Stimulated activated CD4-positive, alpha-beta T cell treated with anti-CD3 and anti-CD28 coated beads, Interleukin-4, amount 100 ng/mL, for 48 hours (primary cell): ENCODE measurements around the gene KCNS1.
"Not testable (repeated sequence)": the region's sequence is repeated elsewhere in the genome, so short reads cannot be mapped to it uniquely, and the experiment has no call there.

Source experiments
- DNase-seq, 2 donors: peaks; one replicate each; pipeline ENCODE4 v3.0.0-alpha.2; 2020; ENCODE audit warnings: low read depth in 2 of 2

KCNS1 gene

DNA sequence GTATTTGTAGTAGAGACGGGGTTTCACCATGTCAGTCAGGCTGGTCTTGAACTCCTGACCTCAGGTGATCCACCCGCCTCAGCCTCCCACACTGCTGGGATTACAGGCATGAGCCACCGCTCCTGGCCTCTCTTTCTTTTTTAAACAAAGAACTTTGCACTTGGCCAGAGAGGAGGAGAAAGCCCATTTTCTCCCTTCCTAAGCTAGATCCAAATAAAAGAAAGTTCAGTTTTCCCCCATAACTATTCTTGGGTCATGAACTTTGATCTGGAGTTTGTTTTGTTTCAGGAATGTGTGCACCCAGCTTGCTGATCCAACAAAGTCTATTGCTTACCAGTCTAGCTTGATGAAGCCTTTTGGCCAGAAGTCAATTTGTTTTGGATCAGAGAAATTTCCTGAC is 23.4 kb downstream of the KCNS1 start:
- DNase-seq, result no peak

DNA sequence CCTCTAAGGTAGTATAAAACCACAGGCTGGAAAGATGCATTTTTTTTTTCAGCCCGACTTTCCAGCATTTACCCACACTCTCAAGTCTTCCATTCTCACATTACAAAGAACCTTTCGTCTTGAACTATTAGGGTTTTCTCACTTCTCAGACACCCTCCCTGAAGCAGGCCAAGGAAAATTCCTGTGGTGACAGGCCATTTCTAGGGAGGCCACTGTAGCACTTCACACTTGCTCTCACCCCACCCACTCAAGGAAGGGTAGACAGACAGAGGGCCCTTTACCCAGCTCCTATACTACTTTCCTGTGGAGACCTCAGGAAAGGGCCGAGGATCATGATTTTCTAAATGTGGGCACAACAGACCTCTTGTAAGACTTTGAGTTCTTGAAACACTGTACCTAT is 27.7 kb downstream of the KCNS1 start:
- no peak for DNase-seq

GRCh38 chr20:45072066-45072465 is 28.9 kb downstream of the KCNS1 start:
- DNase-seq, result no peak

GRCh38 chr20:45070932-45071632 is 29.8 kb downstream of the KCNS1 start:
- DNase-seq, result no peak

DNA sequence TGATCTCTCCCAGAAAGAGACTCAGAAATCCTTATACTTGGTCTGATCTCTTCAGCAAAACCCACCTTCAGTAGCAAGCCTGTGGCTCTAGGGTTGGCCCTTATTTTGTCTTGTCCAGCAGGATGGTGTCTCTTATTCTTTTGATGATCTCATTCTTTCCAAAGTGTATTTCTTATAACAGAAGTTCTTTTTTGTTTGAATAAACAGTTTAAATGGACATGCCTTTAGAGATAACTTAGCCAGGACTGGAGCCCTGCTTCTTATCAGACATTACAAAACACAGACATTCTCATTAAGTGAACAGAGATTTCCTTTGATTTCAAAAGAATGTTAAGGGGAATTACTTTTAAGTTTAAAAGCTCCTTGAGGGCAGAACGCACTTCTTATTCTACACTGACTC is 31.7 kb downstream of the KCNS1 start:
- no peak for DNase-seq

DNA sequence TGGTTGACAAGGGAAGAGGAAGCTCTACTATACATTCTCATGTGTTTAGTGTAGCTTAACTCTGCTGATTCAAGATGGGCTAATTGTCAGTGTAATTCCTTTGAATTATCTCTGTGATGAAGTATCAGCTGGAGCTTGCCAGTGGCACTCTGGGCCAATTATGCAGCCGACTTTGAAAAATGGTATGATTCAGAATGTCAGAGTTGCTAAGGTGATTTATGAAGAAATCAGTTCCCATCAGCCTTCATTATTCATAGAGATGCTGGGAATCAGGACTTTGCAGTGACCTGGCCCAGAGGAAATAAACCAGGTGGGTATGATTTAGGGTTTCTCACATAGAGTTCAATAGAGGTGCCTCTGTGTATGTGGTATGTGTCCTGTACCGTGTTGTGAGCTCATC is 33.4 kb downstream of the KCNS1 start:
- DNase-seq, result no peak

GRCh38 chr20:45067087-45067486 is 33.8 kb downstream of the KCNS1 start:
- no peak for DNase-seq

DNA sequence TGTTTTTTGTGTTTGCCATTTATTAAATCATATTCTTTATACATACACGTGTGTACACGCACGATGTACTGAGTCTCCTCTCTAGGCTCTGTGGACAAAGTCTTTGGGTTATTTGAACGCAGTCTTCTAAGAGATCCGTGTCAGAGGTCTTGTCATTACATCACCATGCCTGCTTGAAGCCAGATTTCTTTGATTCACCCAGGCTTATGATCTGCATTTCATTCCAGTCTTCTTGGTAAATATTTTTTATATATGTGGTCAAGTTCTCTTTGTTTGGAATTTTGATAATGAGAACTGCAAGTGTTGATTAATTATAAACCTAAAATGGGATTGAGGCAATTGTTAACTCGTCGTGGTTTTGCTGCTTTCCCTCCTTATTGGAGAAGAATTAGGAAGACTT is 34.6 kb downstream of the KCNS1 start:
- no peak for DNase-seq

DNA sequence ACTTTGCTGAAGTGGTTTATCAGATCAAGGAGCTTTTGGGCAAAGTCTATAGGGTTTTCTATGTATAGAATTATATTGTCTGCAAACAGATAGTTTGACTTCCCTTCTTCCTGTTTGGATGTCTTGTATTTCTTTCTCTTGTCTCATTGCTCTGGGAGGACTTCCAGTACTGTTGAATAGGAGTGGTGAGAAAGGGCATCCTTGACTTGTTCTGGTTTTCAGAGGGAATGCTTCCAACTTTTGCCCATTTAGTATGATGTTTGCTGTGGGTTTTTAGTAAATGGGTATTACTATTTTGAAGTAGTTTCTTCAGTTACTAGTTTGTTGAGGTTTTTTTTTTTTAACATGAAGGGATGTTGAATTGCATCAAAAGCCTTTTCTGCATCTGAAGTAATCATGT is 36.1 kb downstream of the KCNS1 start:
- DNase-seq, result no peak

DNA sequence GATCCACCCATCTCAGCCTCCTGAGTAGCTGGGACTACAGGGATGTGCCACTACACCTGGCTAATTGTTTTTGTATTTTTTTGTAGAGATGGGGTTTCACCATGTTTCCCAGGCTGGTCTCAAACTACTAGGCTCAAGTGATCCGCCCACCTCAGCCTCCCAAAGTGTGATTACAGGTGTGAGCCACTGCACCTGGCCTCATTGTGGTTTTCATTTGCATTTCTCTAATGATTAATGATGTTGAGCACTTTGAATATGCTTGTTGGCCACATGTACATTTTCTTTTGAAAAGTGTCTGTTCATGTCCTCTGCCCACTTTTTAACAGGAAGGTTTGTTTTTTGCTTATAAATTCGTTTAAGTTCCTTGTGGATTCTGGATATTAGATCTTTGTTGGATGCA is 37.8 kb downstream of the KCNS1 start:
- DNase-seq, result not testable (repeated sequence)

DNA sequence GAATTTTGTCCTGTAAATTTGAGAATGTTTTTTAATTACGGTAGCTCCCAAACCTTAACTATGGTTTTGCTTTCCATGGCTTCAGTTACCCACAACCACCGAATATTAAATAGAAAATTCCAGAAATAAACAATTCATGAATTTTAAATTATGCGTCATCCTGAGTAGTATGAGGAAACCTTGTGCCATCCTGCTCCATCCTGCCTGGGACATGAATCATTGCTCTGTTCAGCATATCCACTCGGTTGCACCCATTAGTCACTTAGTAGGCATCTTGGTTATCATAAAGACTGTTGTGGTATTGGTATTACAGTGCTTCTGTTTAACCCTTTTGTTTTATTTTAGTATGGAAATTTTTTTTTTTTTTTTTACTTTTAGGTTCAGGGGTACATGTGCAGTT is 39.7 kb downstream of the KCNS1 start:
- no peak for DNase-seq

DNA sequence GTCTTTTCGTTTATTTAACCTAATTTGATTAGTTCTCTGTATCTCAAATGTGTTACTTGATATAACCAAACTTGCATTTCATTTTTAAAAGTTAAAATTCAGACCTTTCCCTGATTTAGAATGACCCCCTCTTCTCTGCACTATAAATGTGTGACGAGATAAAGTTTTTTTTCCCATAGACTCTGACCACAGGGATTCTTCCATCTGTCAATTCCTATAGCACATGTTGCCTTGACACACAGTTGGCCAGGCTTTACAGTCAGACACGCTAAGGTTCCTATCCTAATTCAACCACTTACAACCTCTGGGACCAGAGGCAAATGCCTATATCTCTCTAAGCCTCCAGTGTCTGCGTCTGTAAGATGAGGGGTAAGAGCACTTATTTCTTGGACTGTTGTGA is 40.6 kb downstream of the KCNS1 start:
- no peak for DNase-seq

- DNase-seq, result no peak
Measured at GRCh38 chr20:45059022-45059728, 41.8 kb downstream of the KCNS1 start.

DNA sequence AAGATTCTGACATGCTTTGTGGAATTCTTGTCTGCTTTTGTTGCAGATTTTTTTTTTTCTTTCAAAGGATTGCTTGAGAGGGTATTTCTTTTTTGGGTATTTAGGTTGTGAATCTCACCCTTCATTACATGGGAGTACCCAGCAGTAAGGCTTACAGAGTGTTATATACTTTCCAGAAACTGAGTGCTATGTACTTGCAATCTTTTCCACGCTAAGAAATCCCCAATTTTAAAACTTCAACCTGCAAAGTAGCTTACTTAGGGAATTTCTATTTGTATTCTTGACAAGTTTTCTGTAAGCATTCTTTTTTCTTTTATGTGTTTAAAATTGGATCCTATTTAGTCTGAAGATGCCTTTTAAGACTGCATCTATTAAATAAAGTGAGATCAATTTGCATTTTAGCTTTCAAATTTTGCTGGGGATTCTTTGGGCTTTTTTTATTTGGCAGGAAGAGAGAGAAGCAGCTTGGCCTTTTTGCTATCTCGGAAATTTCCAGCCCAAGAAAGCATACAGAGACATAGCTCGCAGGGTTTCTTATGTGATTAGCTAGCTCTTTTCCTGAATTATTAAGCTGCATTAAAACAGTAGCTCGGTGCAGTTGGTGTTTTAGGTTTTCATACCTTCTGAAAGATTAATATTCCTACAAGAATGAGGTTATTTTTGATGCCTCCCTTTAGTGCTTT is 42.6 kb downstream of the KCNS1 start:
- DNase-seq, result no peak

DNA sequence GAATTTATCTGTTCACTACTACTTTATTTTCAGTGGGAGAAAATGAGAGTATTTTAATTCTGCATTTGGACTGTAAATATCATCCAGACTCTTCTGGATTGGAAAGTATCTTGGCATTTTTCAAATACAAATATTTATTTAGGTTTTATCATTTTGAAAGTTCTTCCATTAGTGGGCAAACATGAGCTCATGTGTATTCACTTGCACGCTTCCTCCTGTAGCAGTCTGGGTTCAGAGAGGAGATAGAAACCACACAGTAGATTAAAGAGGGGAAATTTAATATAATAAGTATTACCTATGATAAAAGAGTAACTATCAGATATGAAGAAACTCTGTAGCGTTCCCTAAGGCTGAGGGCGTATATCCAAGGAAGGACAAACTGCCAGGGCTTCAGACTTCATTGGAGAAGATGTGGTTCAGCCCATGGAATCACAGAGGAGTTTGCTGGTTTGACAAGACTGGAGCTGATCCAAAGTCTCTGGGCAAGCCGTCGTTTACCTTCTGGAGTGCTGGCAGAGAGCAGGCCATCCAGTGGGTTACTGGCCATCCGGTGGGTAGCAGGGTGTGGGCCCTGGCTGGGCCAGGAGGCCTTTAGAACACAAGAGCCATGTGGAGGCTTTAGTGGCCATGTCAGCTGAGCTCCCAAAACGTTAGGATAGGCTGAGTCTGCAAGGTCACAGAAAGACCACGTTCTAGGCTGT is 44.3 kb downstream of the KCNS1 start:
- DNase-seq, result no peak

DNA sequence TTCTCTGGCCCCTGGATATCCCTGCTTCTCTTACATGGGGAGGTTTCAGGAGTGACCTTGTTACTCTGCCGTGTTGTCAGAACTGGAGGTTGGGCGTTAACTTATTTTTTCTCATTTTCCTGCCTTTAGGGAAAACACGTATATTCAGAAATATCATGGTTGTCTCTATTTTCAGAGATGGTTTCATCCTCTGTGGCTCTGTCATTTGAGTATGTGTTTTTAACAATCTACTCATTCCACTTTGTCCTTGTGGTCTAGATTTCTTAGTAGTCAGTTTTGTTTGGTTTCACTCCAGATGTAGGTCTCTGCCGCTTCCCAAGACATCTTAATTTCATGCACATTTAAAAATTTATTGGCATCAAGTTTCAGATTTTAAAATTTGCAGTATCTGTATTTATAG is 45.9 kb downstream of the KCNS1 start:
- DNase-seq, result no peak

DNA sequence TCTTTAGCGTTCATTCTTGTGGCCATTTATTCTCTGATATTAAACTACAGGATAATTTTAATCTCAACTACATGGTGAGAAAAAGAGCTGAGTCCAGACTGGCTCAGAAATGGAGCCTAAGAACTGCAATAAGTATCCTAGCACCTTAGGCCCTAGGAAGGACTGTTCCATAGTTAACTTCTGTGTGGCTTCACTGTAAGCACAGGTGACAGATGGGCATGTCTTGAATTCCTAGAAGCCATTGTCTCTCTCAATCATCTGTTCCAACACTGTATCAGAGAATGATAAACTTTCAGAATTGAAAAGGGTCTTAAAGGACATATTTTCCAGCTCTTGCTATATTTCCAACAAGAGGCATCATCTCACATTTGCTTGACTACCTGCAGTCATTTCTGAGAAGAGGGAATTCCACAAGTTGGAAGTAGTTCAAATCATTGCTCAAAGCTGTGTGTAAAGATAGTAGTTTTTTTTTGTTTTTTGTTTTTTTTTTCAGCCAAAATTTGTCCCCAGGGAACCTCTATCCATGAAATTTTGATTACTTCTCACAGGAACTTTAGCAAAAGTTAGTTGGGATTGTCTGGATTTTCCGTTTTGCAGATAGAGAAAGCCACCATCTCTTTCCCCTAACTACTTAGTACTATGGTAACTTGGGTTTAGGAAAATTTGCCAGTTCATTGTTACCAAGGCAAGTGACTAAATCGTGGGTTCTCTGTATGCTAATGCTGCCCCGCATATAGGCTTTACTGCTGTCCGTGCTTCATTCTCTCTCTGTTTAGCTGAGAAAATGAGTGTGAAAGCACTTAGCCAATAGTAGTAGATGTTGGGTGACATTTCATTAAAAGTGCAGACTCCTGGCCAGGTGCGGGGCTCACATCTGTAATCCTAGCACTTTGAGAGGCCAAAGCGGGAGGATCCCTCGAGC is 47.2 kb downstream of the KCNS1 start:
- no peak for DNase-seq

DNA sequence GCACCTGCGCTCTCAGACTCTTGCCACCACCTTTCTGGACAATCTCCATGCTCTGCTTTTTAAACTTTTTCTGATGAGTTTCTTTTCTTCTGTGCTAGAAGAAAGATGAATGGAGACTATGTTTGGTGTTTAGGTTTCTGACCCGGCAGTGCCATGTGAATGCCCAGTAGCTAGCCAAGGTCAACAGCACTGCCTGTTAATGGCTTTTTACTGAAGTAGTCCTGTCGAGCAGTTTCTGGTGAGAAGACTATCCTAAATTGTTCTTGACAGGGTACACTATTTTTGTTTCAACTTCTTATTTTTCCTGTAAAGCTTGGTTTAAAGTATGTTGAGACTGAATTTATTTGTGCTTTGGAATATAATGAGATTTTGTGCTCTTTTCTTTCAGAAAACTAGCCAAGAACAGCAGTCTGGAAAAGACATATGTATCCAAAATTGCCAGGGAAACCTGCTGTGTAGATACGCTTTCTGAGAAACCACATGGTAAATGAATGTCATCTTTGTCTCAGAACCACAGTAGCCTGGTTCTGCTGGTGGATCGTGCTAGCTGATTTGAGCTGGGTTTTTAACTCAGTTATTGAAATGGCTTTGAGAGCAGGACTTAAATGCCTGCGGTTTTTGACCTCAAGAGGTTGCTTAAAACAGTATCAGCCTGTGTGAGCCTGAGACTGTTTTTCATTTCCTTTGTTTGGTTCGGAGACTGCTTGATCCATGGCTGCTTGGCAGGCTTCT is 48.1 kb downstream of the KCNS1 start:
- no peak for DNase-seq

- no peak for DNase-seq
Measured at GRCh38 chr20:45051204-45052060, 49.5 kb downstream of the KCNS1 start.
